HEK293T (cell line): ENCODE results near the gene TPSB2.

Source experiments
- CTCF ChIA-PET: fragments of 350-600 bp; formaldehyde crosslinking; extraction: SDS; loops from one replicate; lab custom pipeline; 2021; ENCODE audit warnings: antibody characterized with exemption, inconsistent platforms; lab: Yijun Ruan, JAX
- POLR2A ChIA-PET: fragments of 350-600 bp; formaldehyde crosslinking; extraction: SDS; loops from one replicate; lab custom pipeline; 2020; ENCODE audit warnings: antibody characterized with exemption, inconsistent platforms; lab: Yijun Ruan, JAX
- DNase-seq: peaks from one replicate; pipeline ENCODE4 v3.0.0; 2012; ENCODE audit warnings: mixed read lengths; ENCODE audit errors: extremely low spot score
- ARNT ChIP-seq: fragments of 450-650 bp; IDR thresholded peaks from 2 replicates; pipeline ENCODE4 v1.6.1; 2017; ENCODE audit warnings: mild to moderate bottlenecking
- BHLHE40 ChIP-seq: fragments of 450-650 bp; IDR thresholded peaks from 2 replicates; pipeline ENCODE4 v1.6.1; 2016; ENCODE audit warnings: mild to moderate bottlenecking, moderate library complexity, borderline replicate concordance
- CTBP1 ChIP-seq: fragments of 450-650 bp; IDR thresholded peaks from 2 replicates; pipeline ENCODE4 v1.6.1; 2016; ENCODE audit warnings: borderline replicate concordance
- ELF4 ChIP-seq: fragments of 450-650 bp; IDR thresholded peaks from 2 replicates; pipeline ENCODE4 v1.6.1; 2017; ENCODE audit warnings: antibody characterized with exemption
- FOXA1 ChIP-seq: fragments of 450-650 bp; IDR thresholded peaks from 2 replicates; pipeline ENCODE4 v1.6.1; 2016; ENCODE audit warnings: mild to moderate bottlenecking
- FOXK2 ChIP-seq: fragments of 450-650 bp; IDR thresholded peaks from 2 replicates; pipeline ENCODE4 v1.6.1; 2016; ENCODE audit warnings: mild to moderate bottlenecking
- FOXM1 ChIP-seq: fragments of 450-650 bp; IDR thresholded peaks from 2 replicates; pipeline ENCODE4 v1.6.1; 2017; ENCODE audit warnings: mild to moderate bottlenecking, borderline replicate concordance
- HDGF ChIP-seq: fragments of 450-650 bp; IDR thresholded peaks from 2 replicates; pipeline ENCODE4 v1.6.1; 2017; ENCODE audit warnings: antibody characterized with exemption, borderline replicate concordance
- L3MBTL2 ChIP-seq: fragments of 450-650 bp; conservative IDR thresholded peaks from 2 replicates; pipeline ENCODE4 v1.6.1; 2016; ENCODE audit warnings: mild to moderate bottlenecking
- LEF1 ChIP-seq: fragments of 450-650 bp; IDR thresholded peaks from 2 replicates; pipeline ENCODE4 v1.6.1; 2017; ENCODE audit warnings: mild to moderate bottlenecking, borderline replicate concordance
- NFRKB ChIP-seq: fragments of 450-650 bp; IDR thresholded peaks from 2 replicates; pipeline ENCODE4 v1.6.1; 2016; ENCODE audit warnings: mild to moderate bottlenecking, moderate library complexity
- SP1 ChIP-seq: fragments of 450-650 bp; IDR thresholded peaks from 2 replicates; pipeline ENCODE4 v1.6.1; 2017
- SUZ12 ChIP-seq: fragments of 450-650 bp; IDR thresholded peaks from 2 replicates; pipeline ENCODE4 v1.6.1; 2016; ENCODE audit warnings: mild to moderate bottlenecking
- TARDBP ChIP-seq: fragments of 450-650 bp; IDR thresholded peaks from 2 replicates; pipeline ENCODE4 v1.6.1; 2016
- ZNF384 ChIP-seq: fragments of 450-650 bp; IDR thresholded peaks from 2 replicates; pipeline ENCODE4 v1.6.1; 2016
- TF ChIP-seq, protein P1 (sequence below): fragments of 450-650 bp; IDR thresholded peaks from 2 replicates; pipeline ENCODE4 v1.6.1; 2016

TPSB2 gene

DNA sequence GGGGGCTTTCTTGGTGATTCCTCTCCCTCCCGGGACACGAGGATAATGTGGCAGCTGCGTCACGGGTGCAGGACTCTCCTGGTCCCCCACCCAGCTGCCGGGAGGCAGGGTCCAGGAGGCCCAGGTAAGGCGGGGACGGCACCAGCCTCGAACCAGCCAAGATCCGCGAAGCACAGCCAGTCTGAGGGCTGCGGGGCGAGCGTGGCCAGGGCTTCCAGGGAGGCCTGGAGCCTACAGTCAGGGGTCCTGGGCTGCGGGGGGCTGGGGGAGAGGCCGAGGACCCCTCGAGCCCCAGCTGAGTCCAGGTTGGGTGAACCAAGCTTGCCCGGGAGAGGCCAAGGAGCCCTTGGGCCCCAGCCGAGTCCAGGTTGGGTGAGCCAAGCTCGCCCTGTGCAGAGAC is 35.8 kb upstream of the TPSB2 start:
- CTCF ChIA-PET, result no interaction called here
- POLR2A ChIA-PET, result no interaction called here
- no peak for DNase-seq
- no peak for TF ChIP-seq ZNF384
- TF ChIP-seq FOXM1, result no peak
- no peak for TF ChIP-seq L3MBTL2
- no peak for TF ChIP-seq SP1
- TF ChIP-seq, protein P1, sequence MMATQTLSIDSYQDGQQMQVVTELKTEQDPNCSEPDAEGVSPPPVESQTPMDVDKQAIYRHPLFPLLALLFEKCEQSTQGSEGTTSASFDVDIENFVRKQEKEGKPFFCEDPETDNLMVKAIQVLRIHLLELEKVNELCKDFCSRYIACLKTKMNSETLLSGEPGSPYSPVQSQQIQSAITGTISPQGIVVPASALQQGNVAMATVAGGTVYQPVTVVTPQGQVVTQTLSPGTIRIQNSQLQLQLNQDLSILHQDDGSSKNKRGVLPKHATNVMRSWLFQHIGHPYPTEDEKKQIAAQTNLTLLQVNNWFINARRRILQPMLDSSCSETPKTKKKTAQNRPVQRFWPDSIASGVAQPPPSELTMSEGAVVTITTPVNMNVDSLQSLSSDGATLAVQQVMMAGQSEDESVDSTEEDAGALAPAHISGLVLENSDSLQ, result no peak

DNA sequence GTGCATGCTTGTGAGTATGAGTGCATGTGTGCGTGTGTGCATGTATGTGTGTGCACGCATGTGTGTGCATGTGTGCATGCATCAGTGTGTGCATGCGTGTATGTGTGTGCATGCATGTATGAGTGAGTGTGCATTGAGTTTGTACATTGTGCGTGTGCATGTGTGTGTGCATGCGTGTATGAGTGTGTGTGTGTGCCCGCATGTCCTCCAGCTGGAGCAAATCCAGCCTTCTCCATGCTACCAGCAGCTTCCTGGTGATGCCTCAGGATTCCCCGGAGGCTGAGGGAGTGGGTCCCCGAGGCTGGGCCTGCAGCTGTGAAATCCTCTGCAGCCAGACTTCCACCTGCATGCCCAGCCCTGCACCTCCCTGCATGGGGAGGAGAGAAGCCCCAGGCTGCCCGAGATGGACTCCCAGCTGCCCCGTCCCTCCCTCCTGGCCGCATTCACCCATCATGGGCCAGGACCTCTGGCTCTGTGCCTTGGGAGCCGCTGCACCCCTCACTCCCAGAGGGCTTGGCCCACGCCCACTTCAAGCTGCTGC is 35.2 kb upstream of the TPSB2 start:
- no peak for DNase-seq
- ChIA-PET CTCF (no interaction called here), POLR2A (no interaction called here)

DNA sequence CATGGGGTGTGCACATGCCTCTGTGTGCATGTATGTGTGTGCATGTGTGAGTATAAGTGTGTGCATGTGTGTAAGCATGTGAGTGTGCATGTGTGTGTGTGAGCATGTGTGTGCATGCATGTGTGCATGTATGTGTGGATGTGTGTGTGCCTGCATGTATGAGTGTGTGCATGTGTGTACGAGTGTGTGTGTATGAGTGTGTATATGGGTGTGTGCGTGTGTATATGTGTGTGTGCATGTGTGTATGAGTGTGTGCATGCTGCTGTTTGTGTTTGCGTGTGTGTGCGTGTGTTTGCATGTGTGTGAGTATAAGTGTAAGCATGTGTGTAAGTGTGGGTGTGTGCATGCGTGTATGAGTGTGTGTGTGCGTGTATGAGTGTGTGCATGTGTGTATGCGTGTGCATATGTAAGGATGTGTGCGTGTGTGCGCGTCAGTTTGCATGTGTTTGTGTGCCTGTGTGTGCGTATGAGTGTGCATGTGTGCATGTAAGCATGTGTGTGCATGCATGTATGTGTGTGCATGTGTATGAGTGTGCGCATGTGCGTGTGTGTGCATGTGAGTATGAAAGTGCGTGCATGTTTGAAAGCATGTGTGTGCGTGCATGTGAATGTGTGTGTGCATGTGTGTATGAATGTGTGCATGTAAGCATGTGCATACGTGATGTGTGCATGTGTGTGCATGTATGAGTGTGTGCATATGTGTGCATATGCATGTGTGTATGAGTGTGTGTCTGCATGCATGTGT is 34.5 kb upstream of the TPSB2 start:
- ChIA-PET POLR2A (no interaction called here), CTCF (no interaction called here)
- TF ChIP-seq SUZ12 (no peak), ZNF384 (no peak), LEF1 (no peak), FOXM1 (no peak), HDGF (no peak), ARNT (no peak), FOXA1 (no peak), FOXK2 (no peak), NFRKB (no peak), SP1 (no peak), TARDBP (no peak), L3MBTL2 (no peak), BHLHE40 (no peak), CTBP1 (no peak)
- DNase-seq, result no peak

More for the DNA sequence above, 35.2 kb upstream of the TPSB2 start:
- TF ChIP-seq L3MBTL2, result no peak
- no peak for TF ChIP-seq SP1
- TF ChIP-seq, protein P1, result no peak
- TF ChIP-seq ELF4, result no peak
- TF ChIP-seq FOXM1, result no peak
- no peak for TF ChIP-seq LEF1
- no peak for TF ChIP-seq FOXK2
- TF ChIP-seq HDGF, result no peak
- TF ChIP-seq ARNT, result no peak
- no peak for TF ChIP-seq NFRKB
- TF ChIP-seq FOXA1, result no peak
- TF ChIP-seq SUZ12, result no peak

DNA sequence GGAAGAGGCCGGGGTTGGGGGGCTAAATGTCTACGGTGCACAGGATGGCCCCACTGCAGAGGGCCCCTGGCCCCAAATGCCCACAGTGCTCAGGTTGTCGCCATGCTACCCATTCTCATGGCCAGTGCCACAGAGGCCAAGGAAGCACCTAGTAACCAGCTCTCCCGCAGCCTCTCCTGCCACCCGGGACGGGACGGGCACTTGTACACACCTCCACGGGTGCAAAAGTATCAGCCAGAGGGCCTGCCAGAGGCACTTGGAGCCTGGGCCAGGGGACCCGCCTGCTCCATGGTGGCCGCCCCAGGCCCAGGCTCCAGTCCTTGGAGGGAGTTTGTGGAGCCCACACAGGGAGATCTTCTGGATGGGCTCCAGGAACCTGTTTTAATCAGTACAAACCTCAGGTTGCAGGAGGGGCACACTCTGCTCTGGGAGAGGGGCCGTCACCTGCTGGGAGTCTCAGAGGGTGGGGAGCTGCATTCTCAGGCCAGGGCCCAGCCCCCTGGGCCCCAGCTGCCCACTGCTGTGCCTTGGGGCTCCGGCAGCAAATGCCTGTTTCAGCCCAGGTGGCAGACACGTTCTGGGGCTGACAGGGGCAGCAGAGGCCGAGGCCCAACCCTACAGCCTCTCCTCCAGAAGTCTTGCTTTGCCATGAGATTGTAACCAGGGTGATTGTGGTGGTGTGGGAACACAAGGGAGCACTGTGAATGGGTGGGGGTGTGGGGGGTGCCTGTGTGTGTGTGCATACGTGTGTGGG is 33.8 kb upstream of the TPSB2 start:
- POLR2A ChIA-PET, result no interaction called here
- CTCF ChIA-PET, result no interaction called here
- TF ChIP-seq ELF4 (no peak), FOXK2 (no peak), HDGF (no peak), L3MBTL2 (no peak), NFRKB (no peak), FOXA1 (no peak), CTBP1 (no peak), SP1 (no peak), ARNT (no peak), FOXM1 (no peak)
- TF ChIP-seq, protein P1, result no peak
- DNase-seq, result no peak

DNA sequence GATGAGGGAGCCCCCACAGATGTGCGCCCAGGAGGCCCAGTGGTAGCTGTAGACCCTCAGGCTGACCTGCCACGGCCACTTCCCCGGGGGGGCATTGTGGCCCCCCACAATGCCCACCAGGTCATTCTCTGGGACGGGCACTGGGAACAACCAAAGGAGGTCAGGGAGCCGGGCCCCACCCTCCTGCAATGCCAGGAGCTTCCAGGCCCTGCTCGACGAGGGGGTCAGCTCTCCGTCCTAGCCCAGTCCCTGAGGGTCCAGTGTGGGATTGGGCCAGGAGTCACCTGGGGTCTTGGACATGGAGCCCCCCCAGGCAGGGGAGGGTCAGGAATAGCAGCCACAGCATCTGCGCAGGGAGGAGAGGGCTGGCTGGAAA is 32.9 kb upstream of the TPSB2 start:
- DNase-seq, result no peak
- TF ChIP-seq ZNF384 (no peak), LEF1 (no peak)
- ChIA-PET CTCF (no interaction called here), POLR2A (no interaction called here)

DNA sequence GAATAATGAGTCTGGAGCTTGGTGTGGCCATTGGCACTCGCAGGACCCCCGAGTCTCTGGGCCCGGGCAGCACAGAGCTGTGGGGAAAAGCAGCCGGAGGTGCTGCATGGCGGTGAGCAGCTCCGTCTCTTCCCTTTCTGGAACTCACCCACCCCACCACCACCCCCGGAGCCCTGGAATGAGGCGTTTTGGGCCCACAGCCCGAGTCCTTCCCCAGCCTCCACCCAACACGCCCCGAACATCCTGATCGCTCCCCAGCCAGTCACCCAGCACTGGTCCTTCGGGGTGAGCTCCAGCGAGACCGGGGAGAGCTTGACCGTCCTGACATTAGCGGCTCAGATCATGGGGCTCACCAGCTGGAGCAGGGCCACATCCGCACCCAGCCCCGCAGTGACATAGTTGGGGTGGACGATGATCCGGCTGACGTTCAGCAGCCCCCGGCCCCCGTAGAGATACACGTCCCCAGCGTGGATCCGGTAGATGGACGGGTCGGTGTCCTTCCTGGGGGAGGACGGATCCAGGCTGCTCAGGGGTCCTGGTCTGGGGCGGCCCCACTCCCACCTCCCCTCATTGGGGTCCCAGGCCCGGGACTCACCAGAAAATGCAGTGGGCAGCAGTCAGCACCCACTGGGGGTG is 32.3 kb upstream of the TPSB2 start:
- CTCF ChIA-PET, result no interaction called here
- DNase-seq, result no peak
- TF ChIP-seq HDGF (no peak), FOXK2 (no peak), L3MBTL2 (no peak), FOXA1 (no peak), BHLHE40 (no peak), SUZ12 (no peak), FOXM1 (no peak), NFRKB (no peak), SP1 (no peak)
- TF ChIP-seq, protein P1, result no peak
- POLR2A ChIA-PET, result no interaction called here
